Right lobe of liver (tissue), 4 donors: ENCODE data around the gene PPP1R36.

Source experiments
- POLR2A ChIP-seq: fragments of 450-650 bp; IDR thresholded peaks from one replicate; pipeline ENCODE4 v1.6.1; 2017; ENCODE audit warnings: antibody characterized with exemption, mild to moderate bottlenecking
- TF ChIP-seq, protein P1 (sequence below), 4 donors: fragments of 200-600 bp in 3 of 4; fragments of 450-650 bp in 1 of 4; IDR thresholded peaks; one replicate each; pipeline versions ENCODE4 v1.5.1 to v1.8.0; 2016 to 2022; ENCODE audit warnings: antibody characterized with exemption in 4 of 4, mild to moderate bottlenecking in 2 of 4
- donor health status: DM: no; HTN: no; CAD: no.
- donor health status: DM: no; HTN: no; CAD: no.
- donor health status: DM: no; HTN: yes; CAD: no.

- TF ChIP-seq, protein P1, sequence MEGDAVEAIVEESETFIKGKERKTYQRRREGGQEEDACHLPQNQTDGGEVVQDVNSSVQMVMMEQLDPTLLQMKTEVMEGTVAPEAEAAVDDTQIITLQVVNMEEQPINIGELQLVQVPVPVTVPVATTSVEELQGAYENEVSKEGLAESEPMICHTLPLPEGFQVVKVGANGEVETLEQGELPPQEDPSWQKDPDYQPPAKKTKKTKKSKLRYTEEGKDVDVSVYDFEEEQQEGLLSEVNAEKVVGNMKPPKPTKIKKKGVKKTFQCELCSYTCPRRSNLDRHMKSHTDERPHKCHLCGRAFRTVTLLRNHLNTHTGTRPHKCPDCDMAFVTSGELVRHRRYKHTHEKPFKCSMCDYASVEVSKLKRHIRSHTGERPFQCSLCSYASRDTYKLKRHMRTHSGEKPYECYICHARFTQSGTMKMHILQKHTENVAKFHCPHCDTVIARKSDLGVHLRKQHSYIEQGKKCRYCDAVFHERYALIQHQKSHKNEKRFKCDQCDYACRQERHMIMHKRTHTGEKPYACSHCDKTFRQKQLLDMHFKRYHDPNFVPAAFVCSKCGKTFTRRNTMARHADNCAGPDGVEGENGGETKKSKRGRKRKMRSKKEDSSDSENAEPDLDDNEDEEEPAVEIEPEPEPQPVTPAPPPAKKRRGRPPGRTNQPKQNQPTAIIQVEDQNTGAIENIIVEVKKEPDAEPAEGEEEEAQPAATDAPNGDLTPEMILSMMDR (IDR thresholded peaks at IDR 0.05): no peak
- no peak for TF ChIP-seq POLR2A
These were observed 54.2 kb downstream of the PPP1R36 start for GRCh38 chr14:64604001-64604400.
